DMS53 (cell line): ENCODE results near the gene KMT2C.

Source experiments
- DNase-seq: peaks from one replicate; lab custom pipeline; 2025; lab: John Stamatoyannopoulos, UW

KMT2C gene

DNA sequence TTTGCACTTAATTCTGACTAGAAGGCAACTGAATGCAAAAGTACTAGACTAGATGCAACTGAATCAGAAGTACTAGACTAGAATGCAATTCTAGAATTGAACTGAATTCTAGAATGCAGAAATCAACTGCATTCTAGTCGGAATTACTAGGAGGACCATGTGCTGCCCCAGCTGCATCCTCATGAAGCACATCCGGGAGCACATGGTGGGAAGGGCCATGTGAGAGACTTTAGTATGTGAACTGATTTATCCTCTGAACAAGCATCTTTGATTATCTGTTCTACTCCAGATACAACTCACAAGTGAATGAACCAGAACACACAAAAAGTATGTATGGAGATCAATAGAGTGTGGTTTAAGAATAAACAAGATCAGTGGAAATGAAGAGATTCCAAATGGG lies 295.2 kb downstream of the KMT2C start:
- DNase-seq, result no peak

DNA sequence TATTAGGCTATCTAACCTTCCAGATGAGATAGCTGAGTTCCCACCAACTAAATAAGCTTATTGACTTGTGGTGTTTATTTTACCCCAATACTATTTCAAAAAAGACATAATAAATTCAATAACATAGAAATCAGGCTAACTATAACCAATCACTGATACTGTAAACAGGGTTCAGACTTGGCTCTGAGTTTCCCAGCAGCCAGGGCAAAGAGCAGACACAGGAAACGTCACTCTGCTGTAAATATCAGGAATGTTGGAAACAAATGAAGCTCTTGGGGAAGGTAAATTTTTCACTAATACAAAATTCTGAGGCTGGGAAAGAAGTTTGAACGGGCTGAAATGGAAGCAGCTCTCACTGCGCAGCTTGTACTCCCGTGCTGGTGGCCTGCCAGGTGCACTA lies 295.7 kb downstream of the KMT2C start:
- no peak for DNase-seq

DNA sequence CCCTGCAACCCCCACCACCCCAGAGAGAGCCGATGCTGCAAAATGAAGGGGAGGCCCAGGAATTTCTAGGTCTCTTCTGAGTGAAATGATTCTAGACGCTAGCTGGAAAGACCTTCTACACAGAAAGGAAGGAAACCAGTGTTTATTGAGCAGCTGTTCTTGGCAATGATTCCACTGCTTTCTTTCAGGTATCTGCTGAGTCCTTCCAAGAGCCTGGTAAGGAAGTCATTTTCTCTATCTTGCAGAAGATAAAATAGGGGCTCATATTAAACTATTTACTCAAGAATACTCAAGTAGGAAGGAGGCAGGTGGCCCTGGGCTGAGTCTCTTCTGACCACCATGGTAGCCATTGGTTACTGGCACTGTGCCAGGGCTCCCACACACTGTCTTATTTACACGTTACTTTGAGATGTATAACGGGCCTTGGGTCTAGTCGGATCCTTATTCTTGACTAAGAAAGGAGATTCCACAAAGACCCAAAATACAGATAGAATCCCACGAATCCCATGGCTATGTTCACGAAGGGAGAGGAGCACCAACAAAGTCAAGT lies 298.3 kb downstream of the KMT2C start:
- peak; percentile 14 for DNase-seq

DNA sequence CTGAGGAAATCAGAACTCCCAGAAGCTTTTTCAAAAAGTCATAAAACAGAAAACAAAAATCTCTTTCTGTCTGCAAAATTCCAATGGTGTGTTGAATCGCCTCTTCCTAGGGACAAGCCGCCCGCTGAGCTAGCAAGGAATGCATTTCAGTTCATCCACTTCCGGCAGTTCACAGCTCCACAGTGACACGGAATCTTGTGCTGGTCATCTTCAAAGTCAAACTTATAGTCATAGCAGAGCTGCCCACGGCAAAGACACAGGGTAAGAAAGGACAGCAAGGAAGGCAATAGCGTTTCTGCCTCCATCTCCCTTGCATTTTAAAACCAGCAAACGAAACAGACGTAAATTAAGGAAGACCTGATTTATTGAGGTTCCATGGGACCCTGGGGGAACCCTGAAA lies 299.1 kb downstream of the KMT2C start:
- DNase-seq, result no peak

DNA sequence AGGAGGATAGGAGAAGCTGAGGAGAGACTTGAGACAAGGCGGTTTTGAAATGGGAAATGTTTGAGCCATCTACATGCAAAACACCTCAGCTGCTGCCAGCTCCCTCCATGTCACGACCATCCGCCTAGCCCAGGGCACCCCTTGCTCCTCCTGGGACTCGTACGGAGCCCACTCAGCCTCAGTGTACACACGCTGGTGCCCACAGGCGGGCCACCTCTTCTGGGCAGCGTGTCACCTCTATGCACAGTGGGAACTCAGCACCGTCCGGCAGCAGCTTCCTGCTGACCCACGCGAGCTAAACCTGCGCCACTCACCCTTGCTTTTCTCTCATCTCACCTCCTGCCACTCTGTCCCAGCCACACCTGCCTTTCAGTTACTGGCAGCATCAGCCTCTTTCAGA lies 302.0 kb downstream of the KMT2C start:
- DNase-seq, result no peak

DNA sequence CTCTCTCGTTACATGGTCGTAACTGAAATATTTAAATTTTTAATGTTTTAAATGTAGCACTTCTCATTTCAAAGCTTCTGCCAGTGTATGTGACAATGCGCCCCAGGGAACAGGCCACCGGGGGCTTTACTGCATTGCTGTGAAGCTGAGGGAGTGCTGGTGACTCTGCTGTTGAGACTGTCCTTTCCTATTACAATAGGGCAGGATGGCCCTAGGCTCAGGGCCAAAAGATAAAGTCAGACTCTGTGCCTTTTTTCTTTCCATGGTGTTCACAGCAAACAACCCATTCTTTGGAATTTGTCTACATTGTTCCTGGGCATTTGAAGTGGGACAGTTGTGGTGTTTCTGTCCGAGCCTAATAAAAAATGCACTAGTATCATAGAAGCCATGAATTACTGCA lies 303.0 kb downstream of the KMT2C start:
- no peak for DNase-seq

DNA sequence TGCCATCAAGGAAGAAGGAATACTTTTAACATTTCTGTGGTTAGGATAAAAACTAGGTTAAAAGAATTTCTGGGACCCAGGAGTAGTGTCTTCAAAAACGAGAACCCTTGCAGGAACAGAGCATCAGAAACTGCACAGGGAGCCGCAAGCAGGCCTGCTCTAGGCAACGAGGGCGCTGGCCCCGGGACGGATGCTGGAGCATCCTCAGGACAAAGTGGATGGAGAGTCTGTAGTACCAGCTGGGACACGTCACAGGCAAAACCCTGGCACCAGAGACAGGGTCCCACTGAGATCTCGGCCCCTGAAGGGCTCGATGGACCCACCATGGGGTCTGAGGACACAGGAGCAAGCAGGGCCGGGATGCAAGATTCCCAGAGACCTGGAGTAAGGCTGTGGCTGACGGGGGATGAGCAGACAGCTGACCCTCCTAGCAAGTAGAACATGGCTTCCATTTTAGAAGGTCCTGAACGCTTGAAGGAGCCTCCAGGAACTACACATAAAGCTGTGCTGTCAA lies 303.8 kb downstream of the KMT2C start:
- DNase-seq, result no peak

DNA sequence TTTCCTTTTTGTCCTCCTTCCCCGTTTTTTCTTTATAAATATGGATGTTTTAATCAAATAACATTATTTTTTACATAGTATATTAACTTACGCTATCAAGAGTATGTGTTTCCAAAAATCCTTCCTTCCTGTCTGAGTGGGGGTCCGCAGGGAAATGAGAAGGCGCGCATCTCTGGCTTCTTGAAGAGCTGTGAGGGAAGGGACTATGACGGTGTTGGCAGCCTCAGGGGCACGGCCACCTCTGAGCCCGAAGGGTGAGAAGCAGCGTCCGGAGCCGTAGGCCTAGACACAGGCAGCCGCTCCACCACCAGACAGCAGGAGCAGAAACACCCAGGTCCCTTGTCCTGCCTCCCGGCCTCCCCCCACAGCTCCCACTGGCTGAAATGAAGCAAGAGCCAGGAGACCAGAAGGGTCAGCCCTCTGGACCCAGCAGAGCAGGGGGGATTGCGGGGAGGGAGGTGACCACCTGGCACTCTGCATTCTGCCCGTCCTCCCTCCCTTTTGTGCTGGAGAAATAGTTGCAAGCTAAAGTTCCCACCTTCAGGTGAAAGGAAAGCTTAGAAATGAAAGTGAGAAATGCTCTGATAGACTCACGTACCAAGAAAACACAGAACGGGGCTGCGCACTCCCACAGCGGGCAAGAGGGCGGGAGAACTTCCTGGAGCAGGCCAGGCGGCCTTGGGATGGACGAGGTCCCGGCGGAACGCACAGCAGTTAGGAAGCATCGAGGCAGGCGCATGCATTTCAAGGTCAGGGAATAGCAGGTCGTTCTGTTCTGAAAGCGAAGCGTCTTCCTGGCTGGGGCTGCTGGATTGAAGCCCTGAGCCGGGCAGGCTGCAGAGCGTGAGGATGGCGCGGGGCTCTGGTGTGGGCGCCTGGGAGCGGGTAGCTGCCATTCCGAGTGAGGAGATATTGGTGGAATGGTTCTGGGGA lies 304.9 kb downstream of the KMT2C start:
- DNase-seq, result no peak

DNA sequence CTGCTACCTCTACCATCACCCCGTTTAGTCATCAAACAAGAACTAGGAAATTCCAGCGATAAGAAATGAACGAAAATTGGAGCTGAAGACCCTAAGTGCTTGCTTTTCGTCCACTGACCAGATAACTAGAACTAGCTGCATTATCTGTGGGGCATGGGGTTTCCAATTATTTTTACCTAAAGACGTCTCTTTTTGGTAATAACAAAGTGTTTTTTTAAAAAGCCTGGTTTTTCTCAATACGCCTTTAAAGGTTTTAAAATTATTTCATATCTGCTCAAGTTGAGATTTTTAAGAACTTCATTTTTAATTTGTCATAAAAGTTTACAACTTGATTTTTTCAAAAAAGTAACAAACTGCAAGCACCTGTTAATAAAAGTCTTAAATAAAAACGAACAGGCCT lies 306.1 kb downstream of the KMT2C start:
- no peak for DNase-seq

DNA sequence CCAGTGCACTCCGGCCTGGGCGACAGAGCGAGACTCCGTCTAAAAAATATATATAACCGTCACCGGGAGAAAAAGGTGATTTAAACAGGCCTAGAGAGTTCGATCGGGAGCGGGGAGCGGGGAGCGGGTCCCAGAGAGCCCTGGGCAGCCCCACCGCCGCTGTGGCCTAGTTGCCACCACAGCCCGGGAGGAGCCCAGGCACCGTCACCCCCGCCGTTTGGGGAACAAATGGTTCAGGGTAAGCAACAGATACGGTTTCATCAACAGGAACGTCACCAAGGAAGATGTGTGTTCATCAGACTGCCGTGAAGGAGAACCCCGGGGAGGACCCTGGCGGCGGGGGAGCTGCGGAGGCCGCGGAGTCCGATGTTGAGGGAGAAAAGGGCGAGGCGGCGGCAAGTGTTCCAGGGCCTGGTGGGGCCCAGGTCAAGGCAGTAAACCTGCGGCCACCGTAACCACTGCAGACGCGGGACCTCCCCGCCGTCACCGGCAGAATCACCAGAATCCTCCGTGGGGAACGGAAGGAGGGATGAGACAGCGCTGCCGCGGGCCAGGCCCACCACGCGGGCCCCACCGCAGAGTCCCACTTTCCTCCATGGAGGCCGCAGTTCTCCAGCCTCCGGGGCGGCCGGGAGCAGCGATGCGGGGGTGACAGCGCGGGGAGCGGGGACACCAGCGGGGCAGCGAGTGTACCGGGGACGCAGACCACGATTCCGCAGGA lies 306.9 kb downstream of the KMT2C start:
- DNase-seq, result no peak

DNA sequence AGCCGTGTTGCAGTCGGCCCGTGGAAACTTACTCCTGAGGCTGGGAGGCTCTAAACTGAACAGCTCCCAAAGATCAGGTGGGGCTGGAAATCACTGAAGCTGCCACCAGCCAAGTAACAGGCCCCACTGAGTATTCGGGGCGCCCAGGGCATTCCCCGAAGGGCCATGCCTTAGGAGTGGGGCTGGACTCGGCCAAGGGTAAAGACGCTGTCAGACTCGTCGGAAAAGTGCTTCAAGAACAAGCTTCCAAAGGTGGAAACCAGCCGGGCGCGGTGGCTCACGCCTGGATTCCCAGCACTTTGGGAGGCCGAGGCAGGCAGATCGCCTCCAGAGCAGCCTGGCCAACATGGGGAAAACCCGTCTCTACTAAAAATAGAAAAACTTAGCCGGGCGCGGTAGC lies 307.6 kb downstream of the KMT2C start:
- DNase-seq, result no peak

DNA sequence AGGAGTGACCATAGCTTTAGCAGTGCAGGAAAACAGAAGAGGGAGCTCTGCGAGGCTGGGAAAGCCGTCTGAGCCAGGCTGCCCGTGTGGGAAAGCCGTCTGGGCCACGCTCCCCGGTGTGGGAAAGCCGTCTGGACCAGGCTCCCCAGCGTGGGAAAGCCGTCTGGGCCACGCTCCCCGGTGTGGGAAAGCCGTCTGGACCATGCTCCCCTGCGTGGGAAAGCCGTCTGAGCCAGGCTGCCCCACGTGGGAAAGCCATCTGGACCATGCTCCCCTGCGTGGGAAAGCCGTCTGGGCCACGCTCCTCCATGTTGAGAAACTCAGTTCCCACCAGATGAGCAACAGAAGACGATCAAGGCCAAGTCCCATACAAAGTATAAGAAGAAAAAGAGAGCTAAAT lies 308.6 kb downstream of the KMT2C start:
- DNase-seq, result no peak

DNA sequence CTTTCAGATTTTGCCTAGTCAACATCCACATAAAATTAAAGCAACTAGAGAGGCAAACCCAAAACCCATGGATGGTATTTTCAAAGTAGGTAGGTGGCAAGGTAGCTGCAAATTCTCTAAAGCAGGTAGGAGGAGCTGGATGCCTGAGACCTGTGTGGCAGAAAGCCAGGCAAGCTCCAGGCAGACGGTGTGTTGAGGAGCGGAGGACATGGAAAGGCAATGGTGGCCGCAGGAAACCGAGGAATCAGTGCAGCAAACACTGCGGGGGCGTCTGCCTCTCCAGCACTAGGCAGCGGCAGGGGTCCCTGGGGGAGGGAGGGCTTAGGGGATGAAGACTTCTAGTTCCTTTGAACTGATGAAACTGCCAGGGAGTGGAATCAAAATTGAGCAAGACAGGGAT lies 309.1 kb downstream of the KMT2C start:
- DNase-seq, result no peak

DNA sequence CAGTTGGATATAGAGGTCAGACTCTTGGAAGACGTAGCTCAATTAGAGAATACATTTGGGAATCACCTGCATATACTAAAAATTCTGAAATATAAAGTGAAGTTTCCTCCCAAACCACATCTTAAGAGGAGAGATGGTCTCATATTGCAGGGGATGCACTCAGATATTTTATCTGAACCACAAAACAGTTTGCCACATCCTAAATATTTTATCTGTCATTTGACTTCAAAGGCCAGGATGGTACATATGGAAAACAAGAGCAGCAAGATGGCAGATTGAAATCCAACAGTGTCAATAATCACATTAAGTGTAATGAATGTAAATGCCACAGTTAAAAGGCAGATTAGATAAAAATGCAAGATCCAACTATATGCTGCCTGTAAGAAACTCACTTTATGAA lies 313.3 kb downstream of the KMT2C start:
- DNase-seq, result no peak

DNA sequence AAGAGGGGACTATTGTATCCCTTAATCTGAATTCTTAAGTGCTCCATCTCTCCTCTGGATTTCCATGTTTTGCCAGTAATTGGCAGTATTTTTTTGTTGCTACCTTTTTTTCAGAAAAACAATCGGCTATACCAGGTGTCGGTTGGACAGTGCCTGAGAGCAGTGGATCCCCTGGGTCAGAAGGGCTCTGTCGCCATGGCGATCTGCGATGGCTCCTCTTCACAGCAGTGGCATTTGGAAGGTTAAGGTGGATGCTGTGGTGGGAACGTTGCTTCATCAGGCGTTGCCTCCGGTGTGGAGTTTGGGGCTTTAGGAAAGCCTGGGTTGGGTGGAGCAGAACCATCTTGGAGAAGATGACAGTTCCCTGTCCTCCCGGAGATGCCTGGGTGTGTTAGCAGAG lies 314.4 kb downstream of the KMT2C start:
- DNase-seq, result no peak

DNA sequence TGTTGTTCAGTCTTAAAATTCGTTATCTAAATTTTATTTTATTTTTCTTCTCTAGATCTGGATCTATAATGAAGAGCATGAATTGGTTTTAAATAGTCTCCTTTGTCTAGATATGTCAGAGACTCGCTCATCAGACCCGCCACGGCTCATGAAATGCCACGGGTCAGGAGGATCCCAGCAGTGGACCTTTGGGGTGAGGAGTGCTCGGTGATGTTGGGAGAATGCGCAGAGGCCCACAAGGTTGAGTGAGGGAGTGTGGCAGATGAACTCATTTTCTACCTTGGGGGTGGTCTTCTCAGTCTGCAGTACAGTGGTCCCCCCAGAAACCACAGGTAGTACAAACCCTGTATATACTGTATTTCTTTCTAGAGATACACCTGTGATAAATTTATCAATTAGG lies 315.0 kb downstream of the KMT2C start:
- DNase-seq, result no peak

DNA sequence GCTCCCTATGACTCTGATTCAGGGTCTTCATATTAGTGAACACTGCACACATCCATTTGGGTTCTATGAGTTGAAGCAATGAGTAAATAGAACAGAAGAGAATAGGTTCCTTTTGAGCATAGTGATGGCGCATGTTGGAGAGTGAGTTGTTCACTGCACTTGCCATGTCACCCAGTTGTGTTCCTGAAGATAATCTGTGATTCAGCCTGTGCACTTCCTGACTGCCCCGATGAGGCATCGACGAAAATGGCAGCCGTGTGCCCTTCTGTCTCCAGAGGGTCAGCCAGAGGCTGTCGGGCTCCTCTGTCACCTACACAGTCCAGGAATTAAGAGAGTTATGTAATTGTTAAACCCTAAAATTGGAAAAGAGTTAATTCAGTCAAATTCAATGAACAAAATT lies 315.6 kb downstream of the KMT2C start:
- no peak for DNase-seq

DNA sequence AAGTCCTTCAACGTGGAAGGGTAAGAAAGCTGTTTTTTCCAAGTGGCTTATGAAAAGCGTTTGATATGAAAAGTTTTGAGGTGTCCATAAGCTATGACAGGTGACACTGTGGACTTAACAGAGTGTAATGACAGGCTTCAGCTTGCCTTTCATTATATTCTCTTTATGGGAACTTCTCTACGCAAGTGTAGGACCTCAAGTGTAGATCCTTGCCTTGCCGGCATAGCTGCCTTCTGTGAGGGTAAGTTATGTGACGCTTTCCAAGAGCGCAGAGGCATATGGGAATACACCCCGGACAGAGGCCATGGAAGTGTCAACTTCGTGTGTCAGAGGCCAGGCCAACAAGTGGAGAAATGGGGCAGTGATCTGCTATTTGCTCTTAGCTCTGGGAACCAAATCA lies 318.4 kb downstream of the KMT2C start:
- DNase-seq, result no peak

DNA sequence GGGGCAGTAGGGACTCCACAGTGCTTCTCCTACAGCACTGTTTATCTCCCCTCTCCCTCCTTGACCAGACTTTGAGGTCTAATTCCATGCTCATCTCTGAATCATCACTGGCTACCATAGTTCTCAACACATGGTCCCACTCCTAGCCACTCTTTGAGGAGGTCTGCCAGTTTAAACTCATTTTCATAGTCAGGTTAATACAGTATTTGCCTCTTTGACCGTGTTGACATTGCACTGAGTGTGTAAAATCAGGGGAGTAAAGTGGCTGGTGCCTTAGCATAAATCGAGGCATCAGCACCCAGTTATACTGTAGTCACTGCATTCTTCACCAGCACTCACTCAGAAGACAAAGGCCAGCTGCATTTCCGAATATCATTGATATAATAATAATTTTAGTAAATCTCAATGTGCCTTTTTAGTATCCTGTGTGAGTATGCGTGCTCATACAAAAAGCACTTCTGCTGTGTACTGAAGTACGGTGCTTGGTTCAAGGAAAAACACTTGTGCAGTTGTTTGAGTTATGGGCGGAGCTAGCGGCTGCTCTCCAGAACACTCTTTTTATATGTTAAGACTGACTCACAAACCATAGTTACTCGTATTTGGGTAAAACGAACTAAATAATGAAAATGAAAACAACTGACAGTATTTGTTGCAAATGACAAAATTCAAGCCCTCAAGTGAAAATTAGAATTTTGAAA lies 320.6 kb downstream of the KMT2C start:
- peak; percentile 40 for DNase-seq

DNA sequence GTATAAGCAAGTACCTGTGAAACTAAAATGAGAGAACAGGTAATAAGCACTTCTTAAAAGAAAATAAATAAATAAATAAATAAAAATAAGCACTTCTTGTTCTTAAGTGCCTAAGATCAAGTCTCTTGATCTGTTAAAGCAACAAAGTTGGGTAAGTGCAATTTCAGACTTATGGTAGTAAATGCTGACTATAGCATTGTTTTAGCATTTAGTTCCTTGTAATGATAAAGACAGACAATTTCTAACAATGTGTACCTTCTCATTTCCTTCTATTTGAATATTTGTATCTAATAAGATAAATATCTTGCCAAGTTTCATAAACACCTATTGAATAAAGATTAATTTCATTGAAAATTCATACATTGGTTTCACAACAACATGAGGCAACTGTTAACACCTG lies 323.0 kb downstream of the KMT2C start:
- no peak for DNase-seq

DNA sequence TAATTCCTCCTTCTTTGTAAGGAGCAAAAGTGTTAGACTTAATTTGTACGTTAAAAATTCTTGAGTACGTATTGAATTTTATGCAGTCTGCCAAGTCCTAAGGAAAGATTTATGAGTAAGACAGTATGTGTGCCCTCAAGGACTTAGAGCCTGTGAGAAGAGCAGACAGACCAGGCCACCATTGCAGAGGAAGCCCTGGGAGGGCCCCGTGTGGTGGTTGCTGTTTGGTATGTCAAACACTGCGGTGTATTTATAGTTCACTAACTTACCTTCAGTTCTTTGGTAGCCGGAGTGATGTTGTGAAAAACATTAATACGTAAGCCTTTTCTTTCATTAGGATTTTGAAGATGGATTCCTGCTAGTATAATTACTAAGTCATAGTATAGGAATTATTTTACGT lies 327.4 kb downstream of the KMT2C start:
- DNase-seq, result no peak

DNA sequence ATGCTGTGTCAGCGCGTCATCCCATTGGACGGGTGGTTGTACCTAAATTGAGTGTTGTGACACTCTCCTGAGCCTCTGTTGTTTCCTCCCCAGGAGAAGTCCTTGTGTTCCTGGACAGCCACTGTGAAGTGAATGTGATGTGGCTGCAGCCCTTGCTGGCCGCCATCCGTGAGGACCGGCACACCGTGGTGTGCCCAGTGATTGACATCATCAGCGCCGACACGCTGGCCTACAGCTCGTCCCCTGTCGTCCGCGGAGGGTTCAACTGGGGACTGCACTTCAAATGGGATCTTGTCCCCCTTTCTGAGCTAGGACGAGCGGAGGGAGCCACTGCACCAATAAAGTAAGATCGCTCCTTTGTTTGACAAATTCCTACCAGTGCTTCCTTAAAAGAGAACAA lies 327.9 kb downstream of the KMT2C start:
- no peak for DNase-seq
